Psoas muscle (tissue), 8 donors: ENCODE measurements around the gene MYL4. TPM values are rescaled to one million over a fixed set of nuclear protein-coding genes. Genes with fewer than 3 reads are reported as not detected.
A peak's percentile ranks its signal among the peaks of the same experiment; 100 is the strongest.

Experiments used
- ATAC-seq, 4 donors: fragments of 200-7000 bp; cut with Tn5 transposase; one replicate each; pipeline ENCODE4 v1.9.1; 2020; ENCODE audit warnings: moderate library complexity in 3 of 4, mild to moderate bottlenecking in 2 of 4
- DNase-seq, 2 donors: peaks; one replicate each; pipeline ENCODE4 v3.0.0-alpha.2; 2020
- H3K27ac ChIP-seq: fragments of 200-600 bp; one replicate; pipeline ENCODE4 v1.8.0; 2022
- H3K27me3 ChIP-seq, 3 donors: fragments of 200-600 bp in 1 of 3; one replicate each; pipeline versions ENCODE4 v1.6.1 to v1.8.0; 2013 to 2022; ENCODE audit warnings: low read length in 2 of 3, mild to moderate bottlenecking in 2 of 3, moderate library complexity in 1 of 3; ENCODE audit not compliant: insufficient read depth in 3 of 3
- H3K36me3 ChIP-seq, 2 donors: fragments of 200-600 bp in 1 of 2; one replicate each; pipeline versions ENCODE4 v1.6.1 to v1.8.0; 2013 to 2022; ENCODE audit warnings: low read depth in 1 of 2, mild to moderate bottlenecking in 1 of 2, moderate library complexity in 1 of 2; ENCODE audit not compliant: insufficient read depth in 1 of 2
- H3K4me1 ChIP-seq: fragments of 200-600 bp; one replicate; pipeline ENCODE4 v1.8.0; 2022
- H3K4me3 ChIP-seq: fragments of 200-600 bp; one replicate; pipeline ENCODE4 v1.8.0; 2022; ENCODE audit warnings: mild to moderate bottlenecking
- H3K9me3 ChIP-seq: fragments of 200-600 bp; one replicate; pipeline ENCODE4 v1.8.0; 2022
- CTCF ChIP-seq: fragments of 200-600 bp; IDR thresholded peaks from one replicate; pipeline ENCODE4 v1.8.0; 2022; ENCODE audit warnings: antibody characterized with exemption
- WGBS, 3 donors: extraction: QIAGEN DNeasy Blood & Tissue Kit; methylation state at CpG; one replicate each; pipeline versions ENCODE4 v1.1.6 to v1.1.7; 2013; 5-methylcytosine and 5-hydroxymethylcytosine counted together
- intact Hi-C, 2 donors: fragments of 100-400 bp; cut with DNase I; formaldehyde crosslinking; loops; one replicate each; pipeline versions ENCODE4 v1.11.0 to v1.14.2; 2022
- polyA plus RNA-seq, 3 donors: library from polyadenylated mRNA; stranded (reverse); fragments of 200-250 nt; gene quantifications; one replicate each; pipeline ENCODE4 v1.2.3, GENCODE V29; 2013
- total RNA-seq, 4 donors: library from RNA; stranded (reverse); fragmentation: NEBNext Ultra II Directional in 2 of 4; extraction: Animal tissue kit (Norgen Biotek cat#: 25700) in 2 of 4; gene quantifications; one replicate each; pipeline versions ENCODE4 v1.2.1 to v1.2.4, GENCODE V29; 2021 to 2023
- donor health status: healthy with polysubstance abuse.
- donor health status: DM: no; HTN: no; CAD: no; lungs with moderate emphysema.
- donor health status: Bipolar disorder and iron deficiency.
- donor health status: healthy.
- donor health status: DM: yes; HTN: yes; CAD: no.
- donor health status: DM: no; HTN: no; CAD: no.
- donor health status: DM: no; HTN: no; CAD: no.
- donor health status: DM: yes; HTN: yes; CAD: no.

Gene MYL4
- total and polyA plus RNA-seq, 7 donors = 0.52 to 6.7 (median 2.0) TPM

GRCh38 chr17:47201166-47201565 is 8.0 kb upstream of the MYL4 start:
- no peak overlapping the region for H3K27ac ChIP-seq
- no peak for ATAC-seq
- H3K4me1 ChIP-seq = peaks cover 17% of the 10 kb centered on the region

GRCh38 chr17:47203984-47204721 is 5.0 kb upstream of the MYL4 start:
- Histone ChIP-seq H3K4me3 (no peak overlapping the region), H3K36me3 (no peaks in the 10 kb centered on the region), H3K27ac (peak overlapping the region; percentile 84), H3K27me3 (no peaks in the 10 kb centered on the region), H3K9me3 (no peaks in the 10 kb centered on the region), H3K4me1 (peaks cover 17% of the 10 kb centered on the region)
- no peak for TF ChIP-seq CTCF
- DNase-seq = no peak
- no peak for ATAC-seq
- intact Hi-C loops = no loop called here
- 71 to 73% (median 72%) methylated on average over 6 of the region's 6 CpGs for WGBS, 3 donors

More at GRCh38 chr17:47201166-47201565, 8.0 kb upstream of the MYL4 start:
- intact Hi-C loops = no loop called here
- H3K27me3 ChIP-seq = no peaks in the 10 kb centered on the region
- H3K9me3 ChIP-seq = no peaks in the 10 kb centered on the region
- no peak overlapping the region for H3K4me3 ChIP-seq
- no peaks in the 10 kb centered on the region for H3K36me3 ChIP-seq
- no peak for TF ChIP-seq CTCF
- no peak for DNase-seq
- WGBS, 3 donors = 81 to 96% (median 89%) methylated on average over 4 of the region's 4 CpGs

GRCh38 chr17:47204722-47205418 is 4.3 kb upstream of the MYL4 start:
- intact Hi-C loops = no loop called here
- Histone ChIP-seq H3K36me3 (no peaks in the 10 kb centered on the region), H3K27ac (peak overlapping the region; percentile 84), H3K27me3 (no peaks in the 10 kb centered on the region), H3K9me3 (no peaks in the 10 kb centered on the region), H3K4me1 (peaks cover 17% of the 10 kb centered on the region), H3K4me3 (peak overlapping the region; percentile 51)
- DNase-seq (peak in 1 of 2 donors; percentile 29), ATAC-seq (peak; percentile 79 to 94 (median 92))
- no peak for TF ChIP-seq CTCF
- WGBS, 3 donors = 13 to 21% (median 15%) methylated on average over 6 of the region's 6 CpGs

- H3K9me3 ChIP-seq = no peaks in the 10 kb centered on the region
- peak; percentile 74 to 88 (median 80) for ATAC-seq
- H3K27ac ChIP-seq = peak overlapping the region; percentile 84
- peak overlapping the region; percentile 51 for H3K4me3 ChIP-seq
- intact Hi-C loops = no loop called here
- no peaks in the 10 kb centered on the region for H3K36me3 ChIP-seq
- TF ChIP-seq CTCF = no peak
- peak in 1 of 2 donors; percentile 38 for DNase-seq
- peaks cover 17% of the 10 kb centered on the region for H3K4me1 ChIP-seq
- no peaks in the 10 kb centered on the region for H3K27me3 ChIP-seq
- 12 to 22% (median 18%) methylated on average over 9 of the region's 9 CpGs for WGBS, 3 donors
Measured at GRCh38 chr17:47205419-47205963, 3.7 kb upstream of the MYL4 start.
